Stimulated activated naive CD4-positive, alpha-beta T cell (primary cell): ENCODE measurements around the gene MIR17HG.

ENCODE experiments used
- DNase-seq, 6 experiments: peaks; one replicate each; lab custom pipeline; 2025; lab: John Stamatoyannopoulos, UW

Gene MIR17HG

DNA sequence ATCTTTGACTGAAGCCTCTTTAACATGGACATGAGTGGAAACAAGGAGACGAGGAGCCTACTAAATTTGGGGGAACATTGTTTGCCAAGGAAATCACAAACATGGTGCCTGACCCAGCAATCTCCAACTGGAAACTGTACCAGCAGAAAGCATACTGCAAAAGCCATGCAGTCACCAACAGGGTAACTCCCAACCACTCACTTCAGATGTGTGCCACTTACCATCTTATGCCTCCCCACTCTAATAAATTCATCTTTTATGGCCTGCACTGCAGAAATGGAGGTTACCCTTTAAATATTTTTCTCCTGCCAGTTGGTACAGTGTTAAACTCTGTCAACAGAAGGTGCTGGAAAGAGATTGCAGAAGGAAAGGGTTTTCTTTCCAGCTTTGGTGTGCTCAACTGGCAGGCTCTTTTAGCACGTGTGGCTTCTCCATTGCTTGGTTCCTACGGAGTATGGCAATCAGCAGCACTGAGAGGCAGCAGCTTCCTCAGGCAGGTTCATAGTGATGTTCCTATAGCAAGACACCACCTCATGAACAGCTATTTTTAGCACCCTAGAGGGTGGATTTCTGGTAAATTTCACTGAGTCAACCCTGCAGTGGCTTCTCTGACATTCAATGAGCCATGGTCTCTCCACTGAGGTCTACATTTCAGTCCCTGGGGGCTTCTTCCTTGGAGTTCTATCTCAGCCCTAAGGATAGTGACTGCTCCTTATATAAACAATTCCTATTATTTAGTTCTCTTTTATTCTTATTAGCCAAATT lies 21.4 kb downstream of the MIR17HG start:
- DNase-seq, result no peak

DNA sequence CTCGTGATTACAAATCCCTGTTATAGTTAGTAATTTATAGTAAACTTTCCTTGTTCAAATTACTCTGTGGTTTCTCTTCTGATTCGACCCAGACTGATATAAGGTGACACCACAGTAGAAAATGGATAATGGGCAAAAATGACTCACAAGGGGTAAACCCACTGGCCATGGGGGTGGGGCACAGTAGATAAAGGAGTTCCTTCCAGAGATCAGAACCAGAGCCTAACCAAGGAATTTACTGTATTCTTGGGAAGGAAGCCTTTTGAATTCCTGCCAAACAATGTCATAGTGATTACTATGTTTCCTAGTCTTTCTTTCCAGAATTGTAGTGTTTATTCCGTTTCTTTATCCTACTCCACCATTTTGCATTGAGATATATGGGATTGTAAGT lies 21.9 kb downstream of the MIR17HG start:
- DNase-seq, result no peak

DNA sequence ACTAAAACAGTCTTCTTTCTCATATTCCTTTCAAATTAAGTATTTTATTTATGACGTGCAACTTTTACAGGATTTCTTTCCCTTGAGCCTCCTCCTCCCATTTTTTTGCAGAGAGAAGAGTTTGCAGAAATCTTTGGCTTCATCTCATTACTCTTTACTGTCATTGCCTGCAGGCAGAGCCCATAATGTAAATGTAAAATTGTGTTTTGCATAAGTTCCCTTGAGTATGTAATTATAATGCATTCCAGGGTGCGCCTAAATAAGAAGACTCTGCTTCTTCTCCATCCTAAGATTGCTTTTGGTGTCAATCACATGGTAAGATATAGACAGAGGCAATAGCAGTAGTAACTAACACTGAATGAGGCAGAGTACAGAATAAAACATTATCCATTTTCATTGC lies 23.0 kb downstream of the MIR17HG start:
- no peak for DNase-seq

DNA sequence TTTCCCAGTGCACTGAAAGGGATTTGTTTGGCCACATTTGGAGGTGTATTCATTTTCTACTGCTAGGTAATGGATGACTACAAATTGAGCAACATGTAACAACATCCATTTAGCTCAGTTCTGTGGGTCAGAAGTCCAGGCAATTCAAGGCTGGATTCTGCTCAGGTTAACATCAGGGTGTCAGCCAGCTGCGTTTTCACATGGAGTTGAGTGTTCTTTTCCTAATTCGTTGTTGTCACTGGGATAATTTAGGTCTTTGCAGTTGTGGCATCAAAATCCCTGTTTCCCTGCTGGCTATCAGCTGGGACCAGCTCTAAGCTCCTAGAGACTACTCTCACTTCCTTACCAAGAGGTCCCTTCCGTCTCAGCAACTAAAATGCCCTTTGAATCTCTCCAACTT lies 25.4 kb downstream of the MIR17HG start:
- no peak for DNase-seq

DNA sequence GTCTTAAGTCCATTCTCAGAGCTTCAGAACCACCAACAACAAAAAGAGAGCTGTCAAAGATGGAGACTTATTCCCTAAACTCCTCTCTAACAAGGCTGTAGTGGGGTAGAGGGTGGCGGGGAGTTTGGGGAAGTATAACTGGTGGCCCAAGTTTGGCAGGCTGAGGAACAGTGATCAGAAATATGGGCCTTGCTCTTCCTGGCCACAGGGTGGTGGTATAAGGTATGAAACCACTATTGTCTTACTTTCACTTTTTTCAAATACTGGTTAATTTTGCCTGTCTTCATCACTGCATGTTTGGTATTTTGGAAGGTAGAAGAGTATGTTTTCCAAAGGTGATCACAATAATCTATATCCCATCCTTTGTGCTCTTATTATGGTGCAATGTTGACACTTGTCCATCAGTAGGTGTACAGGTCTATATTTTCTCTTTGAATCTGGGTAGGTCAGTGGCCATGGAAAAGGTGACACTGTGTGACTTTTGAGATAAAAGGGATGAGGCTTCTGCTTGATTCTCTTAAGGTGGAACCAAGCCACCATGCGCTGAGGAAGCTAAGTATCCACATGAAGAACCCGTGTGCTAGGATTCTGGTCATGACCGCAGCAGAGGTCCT lies 27.7 kb downstream of the MIR17HG start:
- peak in 2 of 6 experiments; percentile 5 to 6 for DNase-seq

DNA sequence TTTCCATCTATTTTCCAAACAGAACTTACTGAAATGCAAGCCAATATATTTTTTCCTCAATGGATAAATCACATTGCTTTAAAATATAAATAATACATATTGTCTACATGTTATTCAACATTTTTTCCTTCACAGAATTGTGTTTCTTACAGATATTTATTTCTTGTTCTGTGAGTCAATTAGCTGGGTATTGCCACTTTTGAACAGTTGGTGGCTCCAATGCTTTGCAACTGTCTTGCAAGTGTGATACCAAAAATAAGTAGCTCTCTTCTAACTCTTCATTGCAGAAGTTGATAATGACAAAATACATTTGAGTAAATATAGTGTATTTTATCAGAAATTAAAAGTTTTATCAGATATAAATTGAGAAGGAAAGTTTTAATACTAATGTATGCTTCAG lies 33.9 kb downstream of the MIR17HG start:
- no peak for DNase-seq

DNA sequence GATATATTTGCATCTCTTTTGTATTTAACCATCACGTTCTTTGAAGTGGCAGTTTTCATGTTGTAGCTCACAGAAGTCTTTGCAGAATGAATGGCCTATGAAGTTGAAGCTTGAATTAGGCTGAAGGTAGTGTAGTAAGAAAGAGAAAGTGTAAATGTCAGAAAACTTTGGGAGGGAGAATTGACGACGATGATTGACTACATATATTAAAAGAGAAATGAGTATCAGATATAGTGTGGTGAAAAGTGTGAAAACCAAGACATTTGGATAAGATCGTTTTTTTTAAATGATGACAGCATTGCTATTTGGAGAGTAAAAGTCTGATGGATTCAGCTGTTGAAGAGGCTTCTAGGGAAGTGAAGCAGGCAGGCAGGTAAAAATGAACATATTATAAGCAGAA lies 36.3 kb downstream of the MIR17HG start:
- DNase-seq, result no peak

DNA sequence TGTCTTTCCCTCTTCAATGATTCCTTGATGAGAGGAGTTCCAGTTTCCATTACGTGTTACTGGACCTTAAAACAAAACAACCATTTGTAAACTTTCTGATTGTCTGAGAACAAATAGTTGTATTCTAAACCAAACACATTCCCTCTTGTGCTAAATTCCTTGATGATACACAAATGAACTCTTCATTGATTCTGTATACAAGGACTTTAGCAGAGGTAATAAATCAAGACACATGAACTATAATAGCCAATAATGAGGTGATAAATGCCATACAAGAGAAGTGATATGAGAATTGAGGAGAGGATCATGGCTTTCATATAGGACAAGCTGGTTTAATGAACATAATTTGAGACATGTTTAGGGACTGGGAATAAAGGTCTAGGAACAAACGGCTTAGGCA lies 37.4 kb downstream of the MIR17HG start:
- DNase-seq, result no peak

DNA sequence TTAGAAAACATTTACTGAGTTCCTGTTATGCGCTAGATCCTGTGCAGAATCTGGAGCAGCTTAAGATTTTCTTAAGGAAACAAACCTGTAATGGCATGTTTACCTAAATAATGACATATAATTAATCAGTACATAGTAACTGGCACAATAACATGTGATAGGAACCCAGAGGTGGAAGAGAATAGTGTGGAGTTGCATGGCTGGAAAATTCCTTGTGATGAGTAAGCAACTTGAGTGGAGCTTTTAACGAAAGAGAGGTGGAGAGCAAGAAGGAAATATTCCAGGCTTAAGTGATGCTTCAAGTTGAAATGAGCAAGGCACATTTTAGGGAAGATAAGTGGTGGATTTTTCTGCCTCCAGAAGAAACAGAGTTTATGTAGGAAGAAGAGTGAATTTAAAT lies 41.7 kb downstream of the MIR17HG start:
- DNase-seq, result no peak

DNA sequence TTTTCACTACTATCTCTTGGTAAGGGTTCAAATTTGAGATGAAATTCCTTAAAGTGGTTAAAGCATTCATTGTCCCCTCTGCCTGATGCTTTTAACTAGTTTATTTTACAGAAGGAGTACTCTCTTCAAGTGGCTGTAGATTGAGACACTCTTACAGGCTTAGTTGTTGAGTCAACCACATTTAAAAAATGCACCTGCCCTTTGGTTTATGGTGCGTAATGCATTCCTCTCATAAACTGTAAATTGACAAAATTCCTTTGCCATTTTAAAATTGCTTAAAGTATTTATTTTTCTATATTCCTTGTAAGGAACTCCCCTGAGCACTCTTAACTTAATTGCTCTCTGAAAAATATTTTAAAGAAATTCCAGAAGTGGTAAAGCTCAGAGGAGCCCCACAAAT lies 50.1 kb downstream of the MIR17HG start:
- no peak for DNase-seq

DNA sequence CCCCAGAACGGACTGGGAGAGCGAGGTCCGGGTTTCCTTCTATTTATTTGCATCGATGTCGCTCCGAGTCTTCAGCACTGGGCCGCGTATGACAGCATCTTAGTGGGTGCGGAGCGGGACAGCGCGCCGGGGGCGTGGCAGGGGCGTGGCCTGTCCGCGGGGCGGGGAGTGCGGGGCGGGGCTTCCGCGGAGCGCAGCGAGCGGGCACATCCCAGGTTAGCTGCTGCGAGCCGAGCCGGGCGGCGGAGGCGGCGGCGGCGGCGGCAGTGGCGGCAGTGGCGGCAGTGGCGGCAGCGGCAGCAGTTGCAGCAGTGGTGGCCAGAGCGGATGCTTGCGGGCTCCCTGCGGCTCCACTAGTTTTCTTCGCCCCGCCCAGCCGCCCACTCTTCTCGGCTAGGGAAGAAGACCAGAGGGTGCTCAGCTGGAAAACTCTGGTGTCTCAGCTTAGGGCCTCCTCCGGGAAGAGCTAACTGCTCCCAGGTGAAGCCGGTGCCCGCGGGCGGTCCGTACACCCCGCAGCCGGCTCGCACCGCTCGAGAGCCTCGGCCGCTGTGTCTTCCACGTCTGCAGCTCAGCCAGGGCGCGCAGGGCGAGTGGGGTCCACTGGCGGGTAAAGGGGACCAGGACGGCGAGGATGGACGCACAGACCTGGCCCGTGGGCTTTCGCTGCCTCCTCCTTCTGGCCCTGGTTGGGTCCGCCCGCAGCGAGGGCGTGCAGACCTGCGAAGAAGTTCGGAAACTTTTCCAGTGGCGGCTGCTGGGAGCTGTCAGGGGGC lies 51.1 kb downstream of the MIR17HG start, which contains the start of gene GPC5:
Gene GPC5, plus strand, starts transcription at position 209 of the 776 bp plus-strand sequence.
- peak; percentile 61 to 82 (median 71) for DNase-seq

DNA sequence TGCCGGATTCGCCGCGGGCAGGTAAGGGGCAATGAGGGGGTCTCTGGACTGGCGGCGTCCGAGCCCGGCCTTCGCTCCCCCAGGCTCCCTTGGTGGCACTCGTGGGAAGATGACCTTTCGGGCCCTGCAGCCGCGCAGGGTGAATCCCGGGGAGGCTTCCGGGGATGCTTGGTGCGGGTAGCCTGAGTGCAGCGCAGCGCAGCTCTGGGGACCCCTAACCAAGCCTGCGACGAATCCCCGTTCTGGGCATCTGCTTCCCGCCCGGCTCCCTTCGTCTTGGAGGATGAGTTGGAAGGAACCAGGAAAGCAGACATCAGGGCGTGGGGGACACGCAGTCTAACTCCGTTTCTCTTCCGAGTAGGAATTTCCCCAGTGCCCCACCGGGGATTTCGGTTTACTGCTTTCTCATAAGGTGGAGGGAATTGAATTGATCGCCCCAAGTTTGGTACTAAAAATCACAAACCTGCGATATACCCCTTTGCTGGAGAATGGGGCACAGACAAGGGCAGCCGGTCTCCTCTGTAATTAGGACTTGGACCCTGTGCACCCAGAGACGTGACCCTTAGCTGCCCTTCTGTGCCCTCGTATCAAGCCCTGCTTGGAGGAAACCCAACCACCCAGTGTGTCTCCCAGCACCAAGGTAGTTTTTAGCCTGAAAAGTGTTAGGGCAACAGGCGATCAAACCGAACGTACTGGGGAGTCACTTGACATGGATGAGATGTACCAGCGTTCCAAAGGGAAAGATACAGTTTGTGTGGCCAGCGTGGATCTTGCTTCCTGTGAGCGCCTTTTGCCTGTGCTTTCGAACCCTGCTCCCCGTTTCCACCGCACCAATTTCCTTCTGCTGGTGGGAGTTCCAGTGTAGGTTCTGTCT lies 51.9 kb downstream of the MIR17HG start:
- DNase-seq, result peak in 2 of 6 experiments; percentile 15 to 36

DNA sequence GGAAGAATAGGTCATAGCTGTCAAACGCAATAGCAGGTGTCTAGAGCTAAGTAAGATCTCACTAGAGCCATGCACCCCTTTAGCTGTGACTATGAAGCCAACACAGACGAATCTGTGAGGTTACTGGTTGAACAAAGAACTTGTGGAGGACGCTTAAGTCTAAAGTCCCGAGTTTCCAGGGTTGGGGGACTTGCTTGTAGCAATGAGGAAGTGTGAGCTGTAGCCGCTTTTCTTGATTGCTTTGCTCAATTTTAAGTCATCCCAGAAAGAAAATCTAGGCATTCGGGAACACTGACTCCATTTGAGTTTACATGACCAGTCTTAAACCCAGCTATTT lies 52.5 kb downstream of the MIR17HG start:
- peak in 1 of 6 experiments; percentile 36 for DNase-seq

DNA sequence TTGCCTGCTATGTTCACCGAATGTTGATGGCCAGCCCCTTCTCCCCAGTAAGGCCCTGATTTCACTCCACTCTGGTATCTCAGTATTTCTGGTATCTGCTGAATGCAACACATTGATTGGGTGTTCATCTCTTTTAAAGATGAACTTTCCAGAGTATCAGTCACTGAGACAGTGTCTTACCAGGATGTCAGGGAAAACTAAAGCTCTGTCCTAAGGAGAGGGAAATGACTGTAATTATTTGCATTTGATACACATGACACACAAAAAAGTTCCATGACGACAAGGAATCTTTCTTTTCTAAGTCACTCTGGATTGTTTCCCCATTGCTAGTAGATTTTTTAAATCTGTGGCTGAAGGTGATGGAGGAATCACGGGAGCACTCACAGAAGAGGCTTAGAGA lies 53.2 kb downstream of the MIR17HG start:
- DNase-seq, result no peak

DNA sequence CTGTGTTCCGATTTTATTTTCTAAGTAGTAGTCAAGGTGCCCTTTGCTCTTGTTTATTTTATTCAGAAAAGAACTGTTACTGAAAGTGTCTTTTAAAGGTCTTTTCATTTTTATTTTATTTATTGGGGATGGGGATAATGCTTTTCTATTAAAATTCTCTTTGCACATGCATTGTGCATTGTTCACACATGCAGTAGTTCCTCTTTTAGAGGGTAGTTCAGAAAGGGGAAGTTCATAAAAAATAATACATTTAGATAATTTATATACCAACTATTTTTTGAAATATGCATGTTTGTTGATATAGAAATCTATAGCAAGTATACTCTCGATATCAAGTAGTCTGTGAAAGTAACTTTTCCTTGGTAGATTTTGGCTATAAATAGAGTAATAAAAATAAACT lies 54.4 kb downstream of the MIR17HG start:
- DNase-seq, result no peak
